HG03460 (cell line): ENCODE data around the gene TMEM82.
"Not testable (repeated sequence)": the region's sequence is repeated elsewhere in the genome, so short reads cannot be mapped to it uniquely, and the experiment has no call there.

Source experiments
- ATAC-seq: cut with Tn5 transposase; IDR thresholded peaks from one replicate; pipeline ENCODE4 v1.9.1; 2021; ENCODE audit not compliant: unreplicated experiment

Gene TMEM82

DNA sequence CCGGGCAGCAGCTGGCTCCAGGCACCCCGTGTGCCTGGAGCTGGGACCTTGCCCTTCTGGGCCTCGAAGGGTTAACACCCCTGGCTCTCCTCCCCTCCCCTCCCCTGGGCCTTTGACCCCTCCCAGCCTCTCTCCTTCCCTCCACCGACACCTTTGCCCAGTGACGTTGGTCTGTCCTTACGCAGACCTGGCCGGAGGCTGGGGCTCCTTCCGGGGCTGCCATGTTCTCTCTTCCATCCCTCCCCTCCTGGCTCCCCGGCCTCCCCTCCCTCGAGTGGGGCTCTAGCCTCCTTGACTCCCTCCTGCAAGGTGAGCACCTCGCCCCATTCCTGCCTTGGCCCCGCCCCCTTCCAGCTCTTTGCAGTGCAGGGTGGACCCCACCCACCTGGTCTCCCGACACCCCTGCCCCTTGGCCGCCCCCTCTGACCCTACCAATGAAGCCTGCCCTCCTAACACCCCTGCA is at the start of gene TMEM82:
TSS of gene TMEM82 (plus strand) at position 161 of the 463 bp plus-strand sequence. CDS start at position 222, 61 bp downstream.
- ATAC-seq: no peak

DNA sequence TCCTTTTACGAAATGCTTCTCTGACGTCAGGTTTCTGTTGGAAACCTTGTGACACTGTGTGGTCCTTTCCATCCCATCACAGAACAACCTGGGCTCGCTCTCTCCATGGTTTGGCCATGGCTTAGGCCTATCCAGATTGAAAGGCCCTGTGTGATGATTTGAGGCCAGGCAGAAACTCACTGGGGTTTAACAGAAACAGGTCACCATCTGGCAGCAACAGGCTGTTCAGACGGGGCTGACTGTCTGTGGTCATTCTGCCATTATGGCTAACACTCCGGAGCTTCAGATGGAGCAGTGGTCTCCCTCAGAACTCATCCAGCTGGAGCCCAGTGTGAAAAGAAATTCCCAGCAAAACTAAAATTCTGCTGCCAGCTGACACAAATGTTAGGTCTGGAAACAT is 48.9 kb upstream of the TMEM82 start:
- ATAC-seq: no peak

DNA sequence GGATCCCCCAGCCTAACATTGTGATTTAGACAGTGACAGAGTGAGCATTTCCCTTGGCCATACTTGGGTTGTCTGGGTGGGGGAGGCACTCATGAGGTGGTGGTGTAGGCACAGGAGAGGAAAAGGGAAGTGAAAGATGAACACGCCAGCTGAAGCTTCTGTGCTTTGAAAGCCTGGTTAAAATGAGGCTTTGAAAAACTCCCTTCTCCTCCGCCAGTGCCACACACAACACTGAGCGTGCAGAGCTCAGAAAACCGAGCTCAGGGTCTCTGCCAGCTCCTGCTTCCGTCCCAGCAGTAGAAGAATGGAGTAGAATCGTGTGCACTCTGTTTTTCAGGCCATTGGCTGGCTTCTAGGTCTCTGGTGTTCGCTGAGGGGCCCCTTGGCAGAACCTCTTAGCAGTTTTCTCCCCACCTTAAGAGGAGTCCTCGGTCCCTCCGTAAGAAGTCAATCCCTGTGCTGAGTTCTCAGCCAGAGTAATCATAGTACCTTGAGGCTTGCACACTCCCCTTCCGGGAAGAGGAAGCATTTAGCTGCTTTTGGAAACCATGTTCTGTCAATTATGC is 45.3 kb upstream of the TMEM82 start:
- ATAC-seq: peak; percentile 89

DNA sequence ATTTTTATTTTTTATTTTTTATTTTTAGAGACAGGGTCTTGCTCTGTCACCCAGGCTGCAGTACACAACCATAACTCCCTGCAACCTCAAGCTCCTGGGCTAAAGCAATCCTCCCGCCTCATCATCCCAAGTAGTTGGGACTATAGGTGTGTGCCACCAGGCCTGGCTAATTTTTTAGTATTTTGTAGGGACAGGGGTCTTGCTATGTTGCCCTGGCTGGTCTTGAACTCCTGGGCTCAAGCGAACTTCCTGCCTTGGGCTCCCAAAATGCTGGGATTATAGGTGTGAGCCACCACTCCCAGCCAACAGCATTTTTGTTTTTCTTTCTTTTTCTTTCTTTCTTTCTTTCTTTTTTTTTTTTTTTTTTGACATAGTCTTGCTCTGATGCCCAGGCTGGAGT is 44.1 kb upstream of the TMEM82 start:
- no peak for ATAC-seq

- not testable (repeated sequence) for ATAC-seq
These were observed 43.0 kb upstream of the TMEM82 start for GRCh38 chr1:15699321-15699720.

DNA sequence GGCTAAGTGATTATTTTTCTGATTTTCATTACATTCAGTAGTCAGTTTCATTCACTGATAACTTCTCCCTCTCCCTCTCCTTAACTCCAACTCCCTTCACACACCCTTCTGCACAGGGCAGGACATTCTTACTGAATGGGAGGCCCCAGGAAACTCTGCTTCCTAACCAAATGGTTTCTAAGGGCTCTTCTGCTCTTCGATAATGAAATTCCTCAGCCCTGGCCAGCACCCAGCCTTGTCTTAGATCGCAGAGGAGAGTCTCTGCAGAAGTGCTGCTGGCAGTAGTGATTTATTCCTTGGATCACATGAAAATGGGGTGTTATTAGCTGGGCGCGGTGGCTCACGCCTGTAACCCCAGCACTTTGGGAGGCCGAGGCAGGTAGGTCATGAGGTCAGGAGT is 41.8 kb upstream of the TMEM82 start:
- no peak for ATAC-seq

GRCh38 chr1:15701784-15702183 is 40.5 kb upstream of the TMEM82 start:
- ATAC-seq: no peak

DNA sequence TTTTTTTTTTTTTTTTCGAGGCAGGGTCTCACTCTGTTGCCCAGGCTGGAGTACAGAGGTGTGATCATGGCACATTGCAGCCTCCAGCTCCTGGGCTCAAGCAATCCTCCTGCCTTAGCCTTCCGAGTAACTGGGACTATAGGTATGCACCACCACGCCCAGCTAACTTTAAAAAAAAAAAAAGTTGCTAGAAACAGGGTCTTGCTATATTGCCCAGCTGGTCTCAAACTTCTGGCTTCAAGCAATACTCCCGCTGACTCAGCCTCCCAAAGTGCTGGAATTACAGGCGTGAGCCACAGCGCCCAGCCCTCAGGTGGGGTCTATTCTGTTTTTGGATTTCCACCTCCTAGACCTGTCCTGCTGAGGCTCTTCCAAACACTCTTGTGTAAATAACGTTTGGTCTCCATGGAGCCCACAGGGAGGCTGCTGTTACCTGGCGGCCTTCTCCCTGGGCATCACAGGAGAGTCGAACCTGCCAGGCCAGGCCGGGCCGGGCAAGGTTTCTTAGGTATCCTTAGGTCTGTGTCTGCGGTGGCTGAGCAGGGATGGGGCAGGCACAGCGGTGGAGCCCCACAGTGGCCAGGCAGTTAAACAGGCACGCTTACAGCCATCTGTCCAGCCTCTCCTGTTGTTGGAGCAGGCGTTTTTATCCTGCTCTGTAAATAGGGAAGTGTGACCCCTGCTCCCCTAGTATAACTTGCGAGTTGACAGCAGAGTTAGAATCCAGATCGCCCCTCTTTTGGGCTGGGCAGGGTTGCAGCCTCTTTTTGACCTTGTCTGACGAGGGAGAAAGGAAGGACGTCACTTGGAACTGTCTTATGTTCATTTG is 39.4 kb upstream of the TMEM82 start:
- ATAC-seq: no peak

GRCh38 chr1:15703562-15703961 is 38.7 kb upstream of the TMEM82 start:
- ATAC-seq: no peak

DNA sequence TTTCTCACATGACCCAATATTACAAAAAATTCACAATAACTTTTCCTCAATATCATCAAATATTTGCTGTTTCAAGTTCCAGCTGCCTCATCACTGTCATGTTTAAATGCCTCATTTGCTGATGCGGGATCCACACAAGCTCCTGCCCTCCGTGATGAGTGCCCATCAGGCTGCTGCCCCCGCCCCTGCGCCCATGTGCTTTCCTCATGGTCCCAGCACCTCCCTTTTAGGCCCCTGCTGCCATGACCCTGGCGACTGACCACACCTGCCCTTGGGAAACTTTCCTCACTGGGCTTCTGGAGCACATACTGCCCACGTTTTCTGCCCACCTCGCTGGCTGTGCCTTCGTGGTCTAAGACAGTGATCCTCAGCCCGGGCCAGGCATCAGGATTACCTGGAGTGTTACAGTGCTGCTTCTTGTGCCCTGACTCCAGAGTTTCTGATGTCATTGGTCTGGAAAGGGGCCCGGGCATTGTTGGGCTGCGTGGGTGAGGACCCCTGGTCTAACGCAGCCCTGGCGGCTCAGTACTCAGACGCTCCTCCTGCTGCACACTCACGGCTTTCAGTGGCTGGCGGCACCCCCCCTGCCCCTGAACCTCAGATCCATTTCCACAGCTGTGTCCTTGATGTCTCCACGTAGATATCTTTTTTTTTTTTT is 37.6 kb upstream of the TMEM82 start:
- no peak for ATAC-seq

DNA sequence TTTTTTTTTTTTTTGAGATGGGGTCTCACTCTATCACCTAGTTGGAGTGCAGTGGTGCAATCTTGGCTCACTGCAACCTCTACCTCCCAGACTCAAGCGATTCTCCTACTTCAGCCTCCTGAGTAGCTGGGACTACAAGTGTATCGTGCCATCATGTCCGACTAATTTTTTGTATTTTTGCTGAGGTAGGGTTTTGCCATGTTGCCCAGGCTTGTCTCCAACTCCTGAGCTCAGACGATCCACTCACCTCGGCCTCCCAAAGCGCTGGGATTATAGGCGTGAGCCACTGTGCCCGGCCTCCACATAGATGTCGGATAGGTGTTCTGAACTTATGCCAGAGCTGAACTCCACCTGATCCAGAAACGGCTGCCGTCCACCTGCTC is 37.1 kb upstream of the TMEM82 start:
- no peak for ATAC-seq

GRCh38 chr1:15706751-15707150 is 35.5 kb upstream of the TMEM82 start:
- no peak for ATAC-seq

DNA sequence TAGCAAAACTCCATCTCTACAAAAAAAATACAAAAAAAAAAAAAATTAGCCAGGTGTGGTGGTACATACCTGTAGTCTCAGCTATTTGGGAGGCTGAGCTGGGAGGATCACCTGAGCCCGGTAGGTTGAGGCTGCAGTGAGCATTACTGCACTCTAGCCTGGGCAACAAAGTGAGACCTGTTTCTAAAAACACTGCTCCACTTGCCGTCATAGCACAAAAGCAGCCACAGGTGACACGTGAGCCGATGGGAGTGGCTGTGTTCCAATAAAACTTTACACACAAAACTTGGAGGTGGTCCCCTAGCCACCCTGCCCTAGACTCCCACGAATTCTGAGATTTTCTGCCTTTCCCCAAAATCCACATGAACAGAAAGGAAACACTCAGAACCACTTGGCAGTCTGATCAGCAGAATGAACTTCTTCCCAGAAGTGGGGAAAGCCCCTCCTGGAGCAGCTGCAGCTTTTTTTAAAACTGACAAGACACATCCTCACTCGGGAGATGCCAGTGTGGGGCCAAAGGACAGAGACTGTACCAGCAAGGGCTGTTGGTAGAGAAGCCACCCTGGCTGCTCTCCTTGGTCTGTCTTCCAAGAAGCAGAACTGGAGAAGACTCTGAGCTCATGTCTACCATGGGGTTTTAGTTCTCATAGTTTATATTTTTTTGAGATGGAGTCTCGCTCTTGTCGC is 34.9 kb upstream of the TMEM82 start:
- no peak for ATAC-seq

- ATAC-seq: no peak
These were observed 33.7 kb upstream of the TMEM82 start for GRCh38 chr1:15708486-15709137.

GRCh38 chr1:15709226-15709625 is 33.1 kb upstream of the TMEM82 start:
- no peak for ATAC-seq

DNA sequence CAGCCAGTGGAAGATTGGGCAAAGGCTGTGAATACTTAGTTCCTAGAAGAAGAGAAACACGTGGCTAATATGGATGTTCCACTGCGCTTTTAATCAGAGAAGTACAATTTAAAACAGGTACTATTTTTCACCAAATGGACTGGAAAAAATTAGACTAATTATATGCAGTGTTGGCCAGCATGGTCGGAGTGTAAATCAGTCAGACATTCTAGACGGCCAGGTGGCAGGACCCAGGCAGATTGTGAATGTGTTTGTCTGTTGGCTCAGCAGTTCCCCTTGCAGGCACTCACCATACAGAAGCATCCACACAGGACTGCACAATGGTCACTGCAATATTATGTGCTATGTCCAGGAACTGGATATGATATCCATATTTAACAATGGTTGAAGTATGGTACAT is 30.1 kb upstream of the TMEM82 start:
- no peak for ATAC-seq

GRCh38 chr1:15714406-15715136 is 27.7 kb upstream of the TMEM82 start:
- no peak for ATAC-seq

GRCh38 chr1:15717418-15718125 is 24.7 kb upstream of the TMEM82 start:
- ATAC-seq: no peak

DNA sequence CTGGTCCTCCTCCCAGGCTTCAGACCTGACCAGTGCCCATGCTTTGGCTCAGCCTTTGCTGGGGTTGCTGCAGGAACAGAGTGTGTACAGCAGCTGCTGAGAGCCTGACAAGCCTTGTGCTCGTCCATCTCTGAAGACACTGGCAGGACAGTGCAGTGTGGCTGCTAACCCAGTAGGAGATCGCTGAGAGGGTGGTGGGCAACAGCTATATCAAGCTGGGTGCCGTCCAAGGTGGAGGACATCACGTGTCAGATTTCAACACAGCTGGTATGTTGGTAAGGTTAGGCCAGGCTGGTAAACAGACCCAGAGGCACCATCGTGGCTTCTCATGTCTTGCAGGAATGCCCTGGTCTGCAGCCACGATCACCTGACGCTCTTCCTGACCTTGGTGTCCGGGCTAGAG is 24.1 kb upstream of the TMEM82 start:
- no peak for ATAC-seq
